Vagina (tissue), 2 donors: ENCODE results near the gene PAK1. TPM values are rescaled to one million over a fixed set of nuclear protein-coding genes. Genes with fewer than 3 reads are reported as not detected.

Experiments
- DNase-seq, 2 donors: peaks; one replicate each; pipeline ENCODE4 v3.0.0-alpha.2; 2017; ENCODE audit errors: extremely low spot score in 2 of 2
- H3K27ac ChIP-seq: fragments of 200-600 bp; sonication (generic); one replicate; pipeline ENCODE4 v1.5.1; 2019
- H3K27me3 ChIP-seq: fragments of 200-600 bp; sonication (generic); one replicate; pipeline ENCODE4 v1.5.1; 2019
- H3K36me3 ChIP-seq, 2 donors: fragments of 200-600 bp; sonication (generic); one replicate each; pipeline ENCODE4 v1.5.1; 2017 to 2019
- H3K4me1 ChIP-seq: fragments of 200-600 bp; sonication (generic); one replicate; pipeline ENCODE4 v1.5.1; 2019
- H3K4me3 ChIP-seq, 2 donors: fragments of 200-600 bp; sonication (generic); 1 replicate in 1 of 2; 2 replicates in 1 of 2; pipeline ENCODE4 v1.5.1; 2016 to 2019
- H3K9me3 ChIP-seq: fragments of 200-600 bp; sonication (generic); one replicate; pipeline ENCODE4 v1.5.1; 2019
- POLR2A ChIP-seq, 2 donors: fragments of 450-650 bp; IDR thresholded peaks; one replicate each; pipeline ENCODE4 v1.6.1; 2017; ENCODE audit warnings: antibody characterized with exemption in 2 of 2, mild to moderate bottlenecking in 2 of 2, moderate library complexity in 2 of 2
- POLR2AphosphoS5 ChIP-seq, 2 donors: sonication (generic); formaldehyde crosslinking; IDR thresholded peaks; one replicate each; pipeline ENCODE4 v1.9.0; 2017; ENCODE audit warnings: antibody characterized with exemption in 2 of 2, mild to moderate bottlenecking in 2 of 2, low read depth in 1 of 2; ENCODE audit not compliant: insufficient read depth in 1 of 2
- intact Hi-C: fragments of 100-400 bp; cut with DNase I; formaldehyde crosslinking; loops from one replicate; pipeline ENCODE4 v1.15.1; 2023
- total RNA-seq: library from RNA; depleted of rRNA; stranded (reverse); fragments of >200 nt; gene quantifications from one replicate; pipeline ENCODE4 v1.2.3, GENCODE V29; 2016
- TF ChIP-seq, protein P1 (sequence below), 3 experiments: fragments of 450-650 bp in 2 of 3; fragments of 200-600 bp in 1 of 3; sonication (generic) in 1 of 3; IDR thresholded peaks; one replicate each; pipeline ENCODE4 v1.5.1; 2017 to 2019; ENCODE audit warnings: antibody characterized with exemption in 3 of 3, mild to moderate bottlenecking in 2 of 3, moderate library complexity in 2 of 3

PAK1 gene
- total RNA-seq, 1 donor from 2014 or later: 43.5 TPM

DNA sequence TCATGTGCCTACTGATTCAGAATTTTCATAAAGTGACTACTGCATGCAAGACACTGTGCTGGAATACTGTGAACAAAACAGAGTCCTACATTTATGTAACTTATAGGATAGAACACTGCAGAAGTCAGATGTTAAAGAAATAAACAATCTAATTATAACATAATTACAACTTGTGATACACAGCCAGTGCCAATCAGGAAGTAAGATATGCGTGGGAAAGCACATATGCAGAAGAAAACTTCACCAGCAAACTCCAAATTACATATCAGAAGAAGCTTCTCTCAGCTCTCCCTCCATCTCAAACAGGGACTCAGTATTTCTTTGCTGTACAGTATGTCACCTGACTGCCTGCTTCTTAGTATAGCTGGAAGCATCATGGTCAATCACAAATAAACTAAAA, 37.4 kb downstream of the PAK1 start:
- intact Hi-C loops: no loop called here
- H3K27ac ChIP-seq: no peak overlapping the region
- H3K4me1 ChIP-seq: no peaks in the 10 kb centered on the region
- H3K36me3 ChIP-seq: no peaks in the 10 kb centered on the region
- H3K9me3 ChIP-seq: no peaks in the 10 kb centered on the region
- no peak overlapping the region for H3K4me3 ChIP-seq
- TF ChIP-seq POLR2A (IDR thresholded peaks at IDR 0.05) (no peak), POLR2AphosphoS5 (IDR thresholded peaks at IDR 0.05; ENCODE audit: insufficient read depth in 1 of 2, low read depth in 1 of 2) (no peak)
- TF ChIP-seq, protein P1, sequence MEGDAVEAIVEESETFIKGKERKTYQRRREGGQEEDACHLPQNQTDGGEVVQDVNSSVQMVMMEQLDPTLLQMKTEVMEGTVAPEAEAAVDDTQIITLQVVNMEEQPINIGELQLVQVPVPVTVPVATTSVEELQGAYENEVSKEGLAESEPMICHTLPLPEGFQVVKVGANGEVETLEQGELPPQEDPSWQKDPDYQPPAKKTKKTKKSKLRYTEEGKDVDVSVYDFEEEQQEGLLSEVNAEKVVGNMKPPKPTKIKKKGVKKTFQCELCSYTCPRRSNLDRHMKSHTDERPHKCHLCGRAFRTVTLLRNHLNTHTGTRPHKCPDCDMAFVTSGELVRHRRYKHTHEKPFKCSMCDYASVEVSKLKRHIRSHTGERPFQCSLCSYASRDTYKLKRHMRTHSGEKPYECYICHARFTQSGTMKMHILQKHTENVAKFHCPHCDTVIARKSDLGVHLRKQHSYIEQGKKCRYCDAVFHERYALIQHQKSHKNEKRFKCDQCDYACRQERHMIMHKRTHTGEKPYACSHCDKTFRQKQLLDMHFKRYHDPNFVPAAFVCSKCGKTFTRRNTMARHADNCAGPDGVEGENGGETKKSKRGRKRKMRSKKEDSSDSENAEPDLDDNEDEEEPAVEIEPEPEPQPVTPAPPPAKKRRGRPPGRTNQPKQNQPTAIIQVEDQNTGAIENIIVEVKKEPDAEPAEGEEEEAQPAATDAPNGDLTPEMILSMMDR (IDR thresholded peaks at IDR 0.05): no peak
- H3K27me3 ChIP-seq: no peaks in the 10 kb centered on the region
- DNase-seq: no peak

DNA sequence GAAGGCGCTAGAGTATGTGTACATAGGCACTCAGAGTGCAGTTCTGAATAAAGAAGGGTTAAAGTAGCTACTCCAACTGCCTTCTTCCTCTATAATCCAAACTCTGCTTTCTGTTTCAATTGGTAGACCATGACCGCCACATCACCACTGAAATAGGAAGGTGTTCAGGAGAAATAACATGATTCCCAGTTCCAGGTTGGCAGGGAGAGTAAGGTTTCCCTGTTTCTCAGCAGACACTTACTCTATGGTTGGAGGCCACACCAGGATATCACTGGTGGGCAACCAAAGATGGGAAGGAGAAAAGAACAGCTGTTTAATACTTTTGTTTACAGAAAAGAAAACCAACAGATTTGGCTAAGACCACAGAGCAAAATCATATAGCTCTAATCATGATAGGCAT, 37.9 kb downstream of the PAK1 start:
- H3K4me3 ChIP-seq: no peak overlapping the region
- TF ChIP-seq, protein P1 (IDR thresholded peaks at IDR 0.05): no peak
- TF ChIP-seq POLR2AphosphoS5 (IDR thresholded peaks at IDR 0.05; ENCODE audit: insufficient read depth in 1 of 2, low read depth in 1 of 2) (no peak), POLR2A (IDR thresholded peaks at IDR 0.05) (no peak)
- no peaks in the 10 kb centered on the region for H3K27me3 ChIP-seq
- H3K36me3 ChIP-seq: no peaks in the 10 kb centered on the region
- H3K27ac ChIP-seq: no peak overlapping the region
- H3K9me3 ChIP-seq: no peaks in the 10 kb centered on the region
- no peaks in the 10 kb centered on the region for H3K4me1 ChIP-seq
- intact Hi-C loops: no loop called here
- DNase-seq: no peak

DNA sequence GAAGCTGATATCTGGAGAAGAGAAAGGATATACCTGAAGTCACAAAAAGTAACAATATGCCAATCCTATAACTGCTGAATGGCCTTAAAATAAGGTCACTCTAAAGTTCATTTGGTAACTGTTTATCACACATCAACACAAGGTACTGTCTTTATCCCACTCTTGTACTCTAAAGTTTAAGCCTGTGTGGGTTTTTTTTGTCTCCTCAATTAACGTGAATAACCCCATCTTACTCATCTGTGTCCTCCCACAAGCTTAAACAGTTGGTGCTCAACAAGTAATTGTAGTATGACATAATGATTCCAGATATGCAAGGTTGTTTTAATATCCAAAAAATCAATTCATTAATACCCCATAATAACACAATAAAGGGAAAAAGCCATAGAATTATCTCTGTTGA, 42.1 kb downstream of the PAK1 start:
- Histone ChIP-seq H3K27me3 (no peaks in the 10 kb centered on the region), H3K27ac (no peak overlapping the region), H3K4me3 (no peak overlapping the region), H3K9me3 (no peaks in the 10 kb centered on the region), H3K36me3 (no peaks in the 10 kb centered on the region), H3K4me1 (no peaks in the 10 kb centered on the region)
- DNase-seq: no peak
- intact Hi-C loops: no loop called here
- TF ChIP-seq POLR2AphosphoS5 (IDR thresholded peaks at IDR 0.05; ENCODE audit: insufficient read depth in 1 of 2, low read depth in 1 of 2) (no peak), POLR2A (IDR thresholded peaks at IDR 0.05) (no peak)
- TF ChIP-seq, protein P1 (IDR thresholded peaks at IDR 0.05): no peak

DNA sequence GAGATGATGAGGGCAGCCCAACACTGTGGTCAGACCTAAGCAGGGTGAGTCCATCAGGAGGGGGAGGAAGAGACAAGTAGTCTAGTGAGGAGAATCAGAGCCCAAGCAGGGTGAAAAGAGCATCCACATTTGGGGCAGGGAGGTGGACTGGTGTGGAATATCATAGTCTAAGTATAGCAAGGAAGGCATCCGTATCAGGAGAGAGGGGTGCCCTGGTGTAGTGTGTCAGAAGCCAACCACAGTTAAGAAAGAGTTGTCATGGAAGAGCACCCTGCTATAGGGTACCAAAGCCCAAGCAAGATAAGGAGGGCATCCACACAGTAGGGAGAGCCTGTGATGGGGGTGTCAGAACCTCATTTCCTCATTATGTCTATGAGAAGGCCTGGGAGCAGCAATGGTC, 45.3 kb downstream of the PAK1 start:
- Histone ChIP-seq H3K4me1 (no peaks in the 10 kb centered on the region), H3K27ac (no peak overlapping the region), H3K27me3 (no peaks in the 10 kb centered on the region), H3K36me3 (no peaks in the 10 kb centered on the region), H3K9me3 (no peaks in the 10 kb centered on the region), H3K4me3 (no peak overlapping the region)
- DNase-seq: no peak
- TF ChIP-seq POLR2AphosphoS5 (IDR thresholded peaks at IDR 0.05; ENCODE audit: insufficient read depth in 1 of 2, low read depth in 1 of 2) (no peak), POLR2A (IDR thresholded peaks at IDR 0.05) (no peak)
- TF ChIP-seq, protein P1 (IDR thresholded peaks at IDR 0.05): no peak
- intact Hi-C loops: no loop called here

DNA sequence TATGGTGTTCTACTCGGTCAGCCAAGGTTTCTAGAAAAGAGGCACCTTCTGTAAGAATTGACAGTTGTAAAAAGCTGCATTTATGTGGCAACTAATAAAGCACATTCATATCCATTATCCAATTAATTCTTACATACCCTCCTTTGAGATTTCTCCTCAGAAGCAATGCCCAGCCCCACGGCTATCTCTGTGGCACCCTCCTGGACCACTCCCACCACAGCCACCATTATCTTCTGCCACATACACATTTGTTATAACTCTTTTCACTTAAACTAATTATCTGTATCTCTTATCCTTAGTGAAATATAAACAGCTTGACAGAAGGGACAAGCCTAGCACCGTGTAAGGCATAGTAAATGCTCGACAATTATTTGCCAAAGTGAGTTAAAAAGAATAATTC, 48.5 kb downstream of the PAK1 start:
- H3K4me1 ChIP-seq: no peaks in the 10 kb centered on the region
- H3K4me3 ChIP-seq: no peak overlapping the region
- H3K27ac ChIP-seq: no peak overlapping the region
- H3K27me3 ChIP-seq: no peaks in the 10 kb centered on the region
- no peak for DNase-seq
- intact Hi-C loops: no loop called here
- TF ChIP-seq, protein P1 (IDR thresholded peaks at IDR 0.05): no peak
- no peak for TF ChIP-seq POLR2A (IDR thresholded peaks at IDR 0.05)
- no peak for TF ChIP-seq POLR2AphosphoS5 (IDR thresholded peaks at IDR 0.05; ENCODE audit: insufficient read depth in 1 of 2, low read depth in 1 of 2)
- no peaks in the 10 kb centered on the region for H3K36me3 ChIP-seq
- no peaks in the 10 kb centered on the region for H3K9me3 ChIP-seq
